OCI-LY3 (cell line): ENCODE data around the gene TMEM135.

Experiments used
- EZH2phosphoT487 ChIP-seq: fragments of 200-600 bp; shearing (Covaris generic); IDR thresholded peaks from 2 replicates; pipeline ENCODE4 v1.6.1; 2018; ENCODE audit warnings: antibody characterized with exemption, mixed run types, low read depth
- TF ChIP-seq, protein P1 (sequence below): fragments of 200-600, 300-600 bp; sonication (generic); IDR thresholded peaks from 2 replicates; pipeline ENCODE4 v1.5.1; 2014; ENCODE audit warnings: antibody characterized with exemption, low read length, low read depth

DNA sequence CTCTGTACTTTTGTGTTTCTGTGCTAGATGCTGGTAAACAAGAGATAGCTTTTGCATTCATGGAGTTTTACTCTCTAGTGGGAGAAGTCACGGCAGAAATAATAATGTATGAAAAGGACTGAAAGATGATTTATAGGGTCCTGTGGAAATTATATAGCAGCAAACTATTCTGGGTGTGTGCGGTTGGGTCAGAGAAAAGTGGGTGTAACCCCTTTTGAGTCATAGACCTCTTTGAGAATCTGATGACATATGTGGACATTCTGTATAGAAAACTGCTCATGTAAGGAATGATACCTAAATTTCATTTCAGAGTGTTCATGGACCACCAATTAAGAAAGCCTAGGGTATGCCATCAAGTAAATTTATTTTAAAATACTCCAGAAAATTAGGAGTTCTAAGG lies 54.4 kb downstream of the TMEM135 start:
- TF ChIP-seq, protein P1, sequence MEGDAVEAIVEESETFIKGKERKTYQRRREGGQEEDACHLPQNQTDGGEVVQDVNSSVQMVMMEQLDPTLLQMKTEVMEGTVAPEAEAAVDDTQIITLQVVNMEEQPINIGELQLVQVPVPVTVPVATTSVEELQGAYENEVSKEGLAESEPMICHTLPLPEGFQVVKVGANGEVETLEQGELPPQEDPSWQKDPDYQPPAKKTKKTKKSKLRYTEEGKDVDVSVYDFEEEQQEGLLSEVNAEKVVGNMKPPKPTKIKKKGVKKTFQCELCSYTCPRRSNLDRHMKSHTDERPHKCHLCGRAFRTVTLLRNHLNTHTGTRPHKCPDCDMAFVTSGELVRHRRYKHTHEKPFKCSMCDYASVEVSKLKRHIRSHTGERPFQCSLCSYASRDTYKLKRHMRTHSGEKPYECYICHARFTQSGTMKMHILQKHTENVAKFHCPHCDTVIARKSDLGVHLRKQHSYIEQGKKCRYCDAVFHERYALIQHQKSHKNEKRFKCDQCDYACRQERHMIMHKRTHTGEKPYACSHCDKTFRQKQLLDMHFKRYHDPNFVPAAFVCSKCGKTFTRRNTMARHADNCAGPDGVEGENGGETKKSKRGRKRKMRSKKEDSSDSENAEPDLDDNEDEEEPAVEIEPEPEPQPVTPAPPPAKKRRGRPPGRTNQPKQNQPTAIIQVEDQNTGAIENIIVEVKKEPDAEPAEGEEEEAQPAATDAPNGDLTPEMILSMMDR: no peak
- TF ChIP-seq EZH2phosphoT487: no peak
